ENCODE results near the gene ABHD18.

ABHD18 gene

GRCh38 chr4:127997534-127998388 lies 32.6 kb downstream of the ABHD18 start:
- no peak overlapping the region for H3K4me3 ChIP-seq (ENCODE audit: low read depth, low read length)
- peak; percentile 39; the same call in 1 of the 2 replicates for TF ChIP-seq CTCF (IDR thresholded peaks at IDR 0.05; ENCODE audit: borderline replicate concordance, insufficient read depth, low read depth, low read length)

GRCh38 chr4:128006592-128006991 lies 41.4 kb downstream of the ABHD18 start:
- no peak for TF ChIP-seq CTCF (IDR thresholded peaks at IDR 0.05; ENCODE audit: borderline replicate concordance, insufficient read depth, low read depth, low read length)
- no peak overlapping the region for H3K4me3 ChIP-seq (ENCODE audit: low read depth, low read length)

- no peak for TF ChIP-seq CTCF (IDR thresholded peaks at IDR 0.05; ENCODE audit: borderline replicate concordance, insufficient read depth, low read depth, low read length)
These were observed 44.2 kb downstream of the ABHD18 start for GRCh38 chr4:128009428-128009827.

GRCh38 chr4:128025319-128025718 lies 60.1 kb downstream of the ABHD18 start:
- no peak overlapping the region for H3K4me3 ChIP-seq (ENCODE audit: low read depth, low read length)
- no peak for TF ChIP-seq CTCF (IDR thresholded peaks at IDR 0.05; ENCODE audit: borderline replicate concordance, insufficient read depth, low read depth, low read length)

More at GRCh38 chr4:128009428-128009827, 44.2 kb downstream of the ABHD18 start:
- no peak overlapping the region for H3K4me3 ChIP-seq (ENCODE audit: low read depth, low read length)

GRCh38 chr4:128029907-128030306 lies 64.7 kb downstream of the ABHD18 start:
- TF ChIP-seq CTCF (IDR thresholded peaks at IDR 0.05; ENCODE audit: borderline replicate concordance, insufficient read depth, low read depth, low read length), result no peak
- no peak overlapping the region for H3K4me3 ChIP-seq (ENCODE audit: low read depth, low read length)

GRCh38 chr4:128031756-128032384 lies 66.7 kb downstream of the ABHD18 start:
- no peak overlapping the region for H3K4me3 ChIP-seq (ENCODE audit: low read depth, low read length)
- TF ChIP-seq CTCF (IDR thresholded peaks at IDR 0.05; ENCODE audit: borderline replicate concordance, insufficient read depth, low read depth, low read length), result no peak
